ENCODE measurements around the gene SH2D3A.

GRCh38 chr19:6743714-6744380 is 23.4 kb downstream of the SH2D3A start:
- TF ChIP-seq CTCF (IDR thresholded peaks at IDR 0.05) = no peak
- no peak for TF ChIP-seq POLR2A (IDR thresholded peaks at IDR 0.05)

All from adrenal gland (tissue), 5 donors.